ENCODE measurements around the gene GALNS.

Gene GALNS

GRCh38 chr16:88820385-88821025 is 36.2 kb downstream of the GALNS start:
- H3K4me1 ChIP-seq (ENCODE audit: insufficient read depth, low read length): no peaks in the 10 kb centered on the region; the same call in 1 of the 2 replicates
- H3K36me3 ChIP-seq (ENCODE audit: insufficient read depth, low read length): no peaks in the 10 kb centered on the region; the same call in 1 of the 2 replicates
- no peak overlapping the region for H3K9ac ChIP-seq (ENCODE audit: low read depth, low read length)
- H3K9me3 ChIP-seq (ENCODE audit: control insufficient read depth, insufficient read depth, low read length): no peaks in the 10 kb centered on the region

GRCh38 chr16:88819126-88819525 is 37.6 kb downstream of the GALNS start:
- H3K36me3 ChIP-seq (ENCODE audit: insufficient read depth, low read length): no peaks in the 10 kb centered on the region
- H3K9me3 ChIP-seq (ENCODE audit: control insufficient read depth, insufficient read depth, low read length): no peaks in the 10 kb centered on the region
- H3K4me1 ChIP-seq (ENCODE audit: insufficient read depth, low read length): no peaks in the 10 kb centered on the region; the same call in 1 of the 2 replicates
- H3K9ac ChIP-seq (ENCODE audit: low read depth, low read length): no peak overlapping the region

GRCh38 chr16:88818575-88818874 is 38.2 kb downstream of the GALNS start:
- no peaks in the 10 kb centered on the region for H3K36me3 ChIP-seq (ENCODE audit: insufficient read depth, low read length)
- H3K9me3 ChIP-seq (ENCODE audit: control insufficient read depth, insufficient read depth, low read length): no peaks in the 10 kb centered on the region
- no peak overlapping the region for H3K9ac ChIP-seq (ENCODE audit: low read depth, low read length)
- H3K4me1 ChIP-seq (ENCODE audit: insufficient read depth, low read length): no peaks in the 10 kb centered on the region; the same call in 1 of the 2 replicates

- no peaks in the 10 kb centered on the region for H3K9me3 ChIP-seq (ENCODE audit: control insufficient read depth, insufficient read depth, low read length)
- no peak overlapping the region for H3K9ac ChIP-seq (ENCODE audit: low read depth, low read length)
Measured at GRCh38 chr16:88817785-88818574, 38.8 kb downstream of the GALNS start.

GRCh38 chr16:88816736-88817535 is 39.8 kb downstream of the GALNS start:
- H3K36me3 ChIP-seq (ENCODE audit: insufficient read depth, low read length): no peaks in the 10 kb centered on the region
- no peak overlapping the region for H3K9ac ChIP-seq (ENCODE audit: low read depth, low read length)
- no peaks in the 10 kb centered on the region; the same call in 1 of the 2 replicates for H3K4me1 ChIP-seq (ENCODE audit: insufficient read depth, low read length)
- H3K9me3 ChIP-seq (ENCODE audit: control insufficient read depth, insufficient read depth, low read length): no peaks in the 10 kb centered on the region

More at GRCh38 chr16:88817785-88818574, 38.8 kb downstream of the GALNS start:
- Histone ChIP-seq H3K36me3 (ENCODE audit: insufficient read depth, low read length) (no peaks in the 10 kb centered on the region), H3K4me1 (ENCODE audit: insufficient read depth, low read length) (no peaks in the 10 kb centered on the region; the same call in 1 of the 2 replicates)

- H3K9ac ChIP-seq (ENCODE audit: low read depth, low read length): no peak overlapping the region
Measured at GRCh38 chr16:88815901-88816589, 40.7 kb downstream of the GALNS start.

GRCh38 chr16:88815227-88815626 is 41.5 kb downstream of the GALNS start:
- peaks cover 7% of the 10 kb centered on the region; the same call in 1 of the 2 replicates for H3K4me1 ChIP-seq (ENCODE audit: insufficient read depth, low read length)
- no peak overlapping the region for H3K9ac ChIP-seq (ENCODE audit: low read depth, low read length)
- no peaks in the 10 kb centered on the region for H3K9me3 ChIP-seq (ENCODE audit: control insufficient read depth, insufficient read depth, low read length)
- H3K36me3 ChIP-seq (ENCODE audit: insufficient read depth, low read length): no peaks in the 10 kb centered on the region

More at GRCh38 chr16:88815901-88816589, 40.7 kb downstream of the GALNS start:
- Histone ChIP-seq H3K36me3 (ENCODE audit: insufficient read depth, low read length) (no peaks in the 10 kb centered on the region), H3K4me1 (ENCODE audit: insufficient read depth, low read length) (no peaks in the 10 kb centered on the region; the same call in 1 of the 2 replicates), H3K9me3 (ENCODE audit: control insufficient read depth, insufficient read depth, low read length) (no peaks in the 10 kb centered on the region)

- H3K4me1 ChIP-seq (ENCODE audit: insufficient read depth, low read length): peaks cover 7% of the 10 kb centered on the region; the same call in 1 of the 2 replicates
- H3K36me3 ChIP-seq (ENCODE audit: insufficient read depth, low read length): no peaks in the 10 kb centered on the region
- H3K9ac ChIP-seq (ENCODE audit: low read depth, low read length): no peak overlapping the region
- H3K9me3 ChIP-seq (ENCODE audit: control insufficient read depth, insufficient read depth, low read length): no peaks in the 10 kb centered on the region
Measured at GRCh38 chr16:88814144-88814502, 42.6 kb downstream of the GALNS start.

- Histone ChIP-seq H3K9ac (ENCODE audit: low read depth, low read length) (no peak overlapping the region), H3K4me1 (ENCODE audit: insufficient read depth, low read length) (peaks cover 7% of the 10 kb centered on the region; the same call in 1 of the 2 replicates), H3K9me3 (ENCODE audit: control insufficient read depth, insufficient read depth, low read length) (no peaks in the 10 kb centered on the region), H3K36me3 (ENCODE audit: insufficient read depth, low read length) (no peaks in the 10 kb centered on the region)
Measured at GRCh38 chr16:88813269-88814143, 43.2 kb downstream of the GALNS start.

- H3K4me1 ChIP-seq (ENCODE audit: insufficient read depth, low read length): 0 out of 2 replicates have a peak, but pooled peaks cover 7% of the 10 kb centered on the region
- H3K9ac ChIP-seq (ENCODE audit: low read depth, low read length): peak overlapping the region; percentile 86
- H3K9me3 ChIP-seq (ENCODE audit: control insufficient read depth, insufficient read depth, low read length): no peaks in the 10 kb centered on the region
- no peaks in the 10 kb centered on the region for H3K36me3 ChIP-seq (ENCODE audit: insufficient read depth, low read length)
Measured at GRCh38 chr16:88812513-88813268, 44.1 kb downstream of the GALNS start.

GRCh38 chr16:88811769-88812512 is 44.8 kb downstream of the GALNS start, which contains the start of gene APRT:
APRT (minus strand) TSS chr16:88811928; CDS start chr16:88811899, 29 bp downstream.
- Histone ChIP-seq H3K36me3 (ENCODE audit: insufficient read depth, low read length) (no peaks in the 10 kb centered on the region), H3K9ac (ENCODE audit: low read depth, low read length) (peak within 1 kb of the TSS; percentile 86), H3K4me1 (ENCODE audit: insufficient read depth, low read length) (0 out of 2 replicates have a peak, but pooled peaks cover 7% of the 10 kb centered on the region), H3K9me3 (ENCODE audit: control insufficient read depth, insufficient read depth, low read length) (no peaks in the 10 kb centered on the region)

Measured in ES-I3 (cell line).